Neural cell (in vitro differentiated cells): ENCODE results near the gene CCDC149. TPM values are rescaled to one million over a fixed set of nuclear protein-coding genes. Genes with fewer than 3 reads are reported as not detected.

ENCODE experiments used
- H2AFZ ChIP-seq: fragments of 200-600, 300-800 bp; sonication (generic), shearing (Covaris generic); 2 replicates; pipeline ENCODE4 v1.6.0; 2014; ENCODE audit warnings: low read depth, mild to moderate bottlenecking, antibody characterized with exemption, low read length, moderate library complexity
- H3F3A ChIP-seq: fragments of 200-600 bp; shearing (Covaris generic); 2 replicates; pipeline ENCODE4 v1.6.1; 2016; ENCODE audit warnings: mild to moderate bottlenecking, moderate library complexity, mixed read lengths, antibody characterized with exemption, low read length; ENCODE audit not compliant: insufficient read depth, poor library complexity, severe bottlenecking
- H3K27ac ChIP-seq: fragments of 200-600, 300-800 bp; sonication (generic), shearing (Covaris generic); 2 replicates; pipeline ENCODE4 v1.5.1; 2014; ENCODE audit warnings: mild to moderate bottlenecking, low read length, moderate library complexity
- H3K27me3 ChIP-seq: fragments of 300-800, 200-600 bp; sonication (generic), shearing (Covaris generic); 2 replicates; pipeline ENCODE4 v1.6.0; 2014; ENCODE audit warnings: mild to moderate bottlenecking, low read depth, low read length, moderate library complexity; ENCODE audit not compliant: insufficient read depth
- H3K36me3 ChIP-seq: fragments of 300-800, 200-600 bp; sonication (generic), shearing (Covaris generic); 2 replicates; pipeline ENCODE4 v1.5.1; 2014; ENCODE audit warnings: mild to moderate bottlenecking, antibody characterized with exemption, low read length, moderate library complexity; ENCODE audit not compliant: insufficient read depth
- H3K4me2 ChIP-seq: fragments of 300-800, 200-600 bp; sonication (generic), shearing (Covaris generic); 2 replicates; pipeline ENCODE4 v1.6.0; 2014; ENCODE audit warnings: mild to moderate bottlenecking, low read length
- H3K4me3 ChIP-seq: fragments of 300-800, 200-600 bp; sonication (generic), shearing (Covaris generic); 2 replicates; pipeline ENCODE4 v1.5.1; 2014; ENCODE audit warnings: mild to moderate bottlenecking, low read length, moderate library complexity
- H3K79me2 ChIP-seq: fragments of 200-600 bp; shearing (Covaris generic); replicated peaks from 2 replicates; pipeline ENCODE4 v1.6.0; 2014; ENCODE audit warnings: mild to moderate bottlenecking, low read length, moderate library complexity; ENCODE audit not compliant: insufficient read depth
- H3K9ac ChIP-seq: fragments of 300-800, 200-600 bp; sonication (generic), shearing (Covaris generic); 2 replicates; pipeline ENCODE4 v1.6.1; 2016; ENCODE audit warnings: mild to moderate bottlenecking, low read length, mixed read lengths
- H3K9me2 ChIP-seq: fragments of 200-600 bp; shearing (Covaris generic); 2 replicates; pipeline ENCODE4 v1.6.1; 2016; ENCODE audit warnings: mild to moderate bottlenecking, low read length, mixed read lengths; ENCODE audit not compliant: insufficient read depth
- H3K9me3 ChIP-seq: fragments of 200-600, 300-800 bp; sonication (generic), shearing (Covaris generic); 2 replicates; pipeline ENCODE4 v1.6.1; 2016; ENCODE audit warnings: mild to moderate bottlenecking, mixed run types, low read length, moderate library complexity, mixed read lengths
- H4K20me1 ChIP-seq: fragments of 200-600 bp; shearing (Covaris generic); 2 replicates; pipeline ENCODE4 v1.6.1; 2016; ENCODE audit warnings: mild to moderate bottlenecking, mixed run types; ENCODE audit not compliant: insufficient read depth
- CTCF ChIP-seq: fragments of 450-650 bp; IDR thresholded peaks from 2 replicates; pipeline ENCODE4 v1.5.1; 2014; ENCODE audit warnings: antibody characterized with exemption, mild to moderate bottlenecking, moderate library complexity; ENCODE audit not compliant: poor library complexity, severe bottlenecking
- EP300 ChIP-seq: fragments of 450-650 bp; conservative IDR thresholded peaks from 2 replicates; pipeline ENCODE4 v1.6.1; 2014; ENCODE audit warnings: antibody characterized with exemption, mild to moderate bottlenecking, moderate library complexity; ENCODE audit not compliant: poor library complexity, severe bottlenecking
- EZH2 ChIP-seq: fragments of 200-600, 300-800 bp; shearing (Covaris generic), sonication (generic); IDR thresholded peaks from 2 replicates; pipeline ENCODE4 v1.6.1; 2014; ENCODE audit warnings: antibody characterized with exemption, low read length, borderline replicate concordance, mild to moderate bottlenecking; ENCODE audit not compliant: insufficient read depth, poor library complexity, severe bottlenecking
- MXI1 ChIP-seq: fragments of 450-650 bp; conservative IDR thresholded peaks from 2 replicates; pipeline ENCODE4 v1.6.1; 2014; ENCODE audit warnings: antibody characterized with exemption, mild to moderate bottlenecking; ENCODE audit not compliant: poor library complexity, severe bottlenecking
- POLR2AphosphoS5 ChIP-seq: IDR thresholded peaks from 2 replicates; pipeline ENCODE4 v1.6.1; 2012
- RAD21 ChIP-seq: fragments of 450-650 bp; conservative IDR thresholded peaks from 2 replicates; pipeline ENCODE4 v1.6.1; 2014; ENCODE audit warnings: antibody characterized with exemption, mild to moderate bottlenecking, moderate library complexity
- REST ChIP-seq: IDR thresholded peaks from 2 replicates; pipeline ENCODE4 v1.6.1; 2012; ENCODE audit warnings: borderline replicate concordance
- SMC3 ChIP-seq: fragments of 450-650 bp; conservative IDR thresholded peaks from 2 replicates; pipeline ENCODE4 v1.6.1; 2014; ENCODE audit warnings: antibody characterized with exemption, mild to moderate bottlenecking, moderate library complexity; ENCODE audit not compliant: poor library complexity
- TAF1 ChIP-seq: IDR thresholded peaks from 2 replicates; pipeline ENCODE4 v1.6.1; 2012; ENCODE audit warnings: low read depth
- polyA plus RNA-seq: library from polyadenylated mRNA; depleted of rRNA; stranded (reverse); fragments of >200 nt; gene quantifications from 2 replicates; pipeline ENCODE4 v1.2.3, GENCODE V29; 2014

Gene CCDC149
- polyA plus RNA-seq, 1 donor from 2014 or later = 6.6 TPM

DNA sequence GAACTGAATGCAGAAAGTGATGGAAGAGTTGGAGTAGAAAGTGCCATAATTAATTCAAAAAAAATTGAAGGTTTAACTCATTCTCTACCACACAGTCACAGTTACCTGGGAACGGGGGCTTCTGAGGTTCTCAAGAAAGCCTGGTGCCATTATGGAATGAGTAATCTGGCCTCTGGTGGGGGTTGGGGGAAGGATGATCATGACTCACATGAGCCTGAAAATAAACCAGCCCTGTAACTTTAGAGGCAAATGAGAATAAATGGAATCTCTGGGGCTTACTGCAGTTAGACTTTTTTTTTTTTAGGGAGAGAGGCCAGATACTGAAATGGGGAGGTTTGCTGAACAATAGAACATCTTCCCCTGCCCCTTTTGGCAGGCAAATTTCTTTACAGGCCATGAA lies 62.2 kb downstream of the CCDC149 start:
- H3K9me3 ChIP-seq = no peaks in the 10 kb centered on the region
- H3K27me3 ChIP-seq = no peaks in the 10 kb centered on the region
- no peak overlapping the region for H3K27ac ChIP-seq
- H3K36me3 ChIP-seq = no peaks in the 10 kb centered on the region
- no peaks in the 10 kb centered on the region for H3K9me2 ChIP-seq
- no peak overlapping the region for H3K4me2 ChIP-seq
- H2AFZ ChIP-seq = no peak overlapping the region
- TF ChIP-seq REST = no peak
- TF ChIP-seq MXI1 = no peak
- TF ChIP-seq EZH2 = no peak
- TF ChIP-seq TAF1 = no peak
- TF ChIP-seq SMC3 = no peak
- no peak for TF ChIP-seq POLR2AphosphoS5
- TF ChIP-seq EP300 = no peak
- no peak for TF ChIP-seq CTCF
- TF ChIP-seq RAD21 = no peak
- no peak overlapping the region for H3K4me3 ChIP-seq
- H3F3A ChIP-seq = no peaks in the 10 kb centered on the region
- no peak overlapping the region for H3K9ac ChIP-seq
- no peaks in the 10 kb centered on the region for H3K79me2 ChIP-seq
- H4K20me1 ChIP-seq = no peaks in the 10 kb centered on the region

GRCh38 chr4:24849756-24850155 lies 63.1 kb downstream of the CCDC149 start:
- no peak overlapping the region for H3K27ac ChIP-seq
- no peaks in the 10 kb centered on the region for H3K9me3 ChIP-seq
- no peak overlapping the region for H3K9ac ChIP-seq
- no peak for TF ChIP-seq TAF1
- no peak for TF ChIP-seq SMC3
- no peak for TF ChIP-seq CTCF
- no peak for TF ChIP-seq POLR2AphosphoS5
- no peak for TF ChIP-seq RAD21
- TF ChIP-seq EP300 = no peak
- TF ChIP-seq MXI1 = no peak
- TF ChIP-seq EZH2 = no peak
- no peak for TF ChIP-seq REST
- no peak overlapping the region for H3K4me3 ChIP-seq
- no peaks in the 10 kb centered on the region for H4K20me1 ChIP-seq
- no peak overlapping the region for H2AFZ ChIP-seq
- no peaks in the 10 kb centered on the region for H3K36me3 ChIP-seq
- no peak overlapping the region for H3K4me2 ChIP-seq
- H3K9me2 ChIP-seq = no peaks in the 10 kb centered on the region
- no peaks in the 10 kb centered on the region for H3K27me3 ChIP-seq
- no peaks in the 10 kb centered on the region for H3K79me2 ChIP-seq
- no peaks in the 10 kb centered on the region for H3F3A ChIP-seq
